AG04450 (cell line): ENCODE results near the gene HCFC2. TPM values are rescaled to one million over a fixed set of nuclear protein-coding genes. Genes with fewer than 3 reads are reported as not detected.

ENCODE experiments used
- CTCF ChIA-PET: fragments of 300-600, 350-600 bp; formaldehyde crosslinking; extraction: SDS; loops from one replicate; lab custom pipeline; 2022; ENCODE audit warnings: antibody characterized with exemption, inconsistent platforms; lab: Charles Lee
- POLR2A ChIA-PET: fragments of 350-600 bp; formaldehyde crosslinking; extraction: SDS; loops from one replicate; lab custom pipeline; 2021; ENCODE audit warnings: antibody characterized with exemption, inconsistent platforms; lab: Yijun Ruan, JAX
- DNase-seq: peaks from one replicate; pipeline ENCODE4 v3.0.0-alpha.2; 2011; ENCODE audit warnings: low read depth, low spot score
- H3K27ac ChIP-seq: one replicate; pipeline ENCODE4 v1.5.1; 2012; ENCODE audit warnings: low read depth, low read length, control low read depth
- H3K27me3 ChIP-seq: one replicate; pipeline ENCODE4 v1.6.0; 2012; ENCODE audit warnings: low read length; ENCODE audit not compliant: control insufficient read depth, insufficient read depth
- H3K4me3 ChIP-seq: 2 replicates; pipeline ENCODE4 v1.5.1; 2011; ENCODE audit warnings: mild to moderate bottlenecking, low read depth, low read length, control low read depth
- H3K9me3 ChIP-seq: 2 replicates; pipeline ENCODE4 v1.5.1; 2012; ENCODE audit warnings: low read length; ENCODE audit not compliant: control insufficient read depth, insufficient read depth
- CTCF ChIP-seq: IDR thresholded peaks from 2 replicates; pipeline ENCODE4 v1.5.1; 2011; ENCODE audit warnings: low read depth, low read length, control low read depth, inconsistent platforms
- polyA plus RNA-seq: library from polyadenylated mRNA; depleted of rRNA; stranded (reverse); fragments of >200 nt; gene quantifications from 2 replicates; pipeline ENCODE4 v1.2.3, GENCODE V29; 2011

The HCFC2 gene
- polyA plus RNA-seq, 1 experiment, result 31.4 TPM

- Histone ChIP-seq H3K4me3 (no peak overlapping the region), H3K9me3 (no peaks in the 10 kb centered on the region), H3K27me3 (no peaks in the 10 kb centered on the region), H3K27ac (no peak overlapping the region)
- DNase-seq, result no peak
- CTCF ChIA-PET, result no interaction called here
- TF ChIP-seq CTCF, result no peak
- POLR2A ChIA-PET, result no interaction called here
These were observed 20.2 kb upstream of the HCFC2 start for GRCh38 chr12:104044158-104044557.

- POLR2A ChIA-PET, result no interaction called here
- DNase-seq, result no peak
- no peak for TF ChIP-seq CTCF
- Histone ChIP-seq H3K27ac (no peak overlapping the region), H3K4me3 (no peak overlapping the region), H3K9me3 (no peaks in the 10 kb centered on the region), H3K27me3 (no peaks in the 10 kb centered on the region)
- CTCF ChIA-PET, result interaction anchor here (0.9 to 1.6 kb wide), 2 partner anchors 11 to 63 kb away, joined by 4 to 5 read pairs; no protein-coding TSS in a partner anchor
These were observed 18.0 kb upstream of the HCFC2 start for GRCh38 chr12:104046306-104046705.

- H3K27ac ChIP-seq, result peak overlapping the region; percentile 11
- no peak for TF ChIP-seq CTCF
- no peak for DNase-seq
- peak overlapping the region; percentile 67 for H3K4me3 ChIP-seq
- H3K27me3 ChIP-seq, result no peaks in the 10 kb centered on the region
- POLR2A ChIA-PET, result no interaction called here
- CTCF ChIA-PET, result no interaction called here
- no peaks in the 10 kb centered on the region for H3K9me3 ChIP-seq
These were observed 16.2 kb upstream of the HCFC2 start for GRCh38 chr12:104048162-104048561.

- Histone ChIP-seq H3K4me3 (peak overlapping the region; percentile 67), H3K27me3 (no peaks in the 10 kb centered on the region), H3K27ac (peak overlapping the region; percentile 11), H3K9me3 (no peaks in the 10 kb centered on the region)
- DNase-seq, result no peak
- no peak for TF ChIP-seq CTCF
- ChIA-PET CTCF (no interaction called here), POLR2A (interaction anchor here (0.6 to 1.5 kb wide), 2 partner anchors 83 to 289 kb away, joined by 3 to 5 read pairs; partner anchors contain the start of gene TDG)
These were observed 15.5 kb upstream of the HCFC2 start for GRCh38 chr12:104048811-104049210.

- H3K27ac ChIP-seq, result peak overlapping the region; percentile 90
- H3K27me3 ChIP-seq, result no peaks in the 10 kb centered on the region
- DNase-seq, result no peak
- H3K9me3 ChIP-seq, result no peaks in the 10 kb centered on the region
- TF ChIP-seq CTCF, result no peak
- ChIA-PET POLR2A (interaction anchor here (0.6 to 1.5 kb wide), 2 partner anchors 83 to 288 kb away, joined by 3 to 5 read pairs; partner anchors contain the start of gene TDG), CTCF (interaction anchor here (1.3 kb wide), 1 partner anchor 10 kb away, joined by 5 read pairs; no protein-coding TSS in a partner anchor)
- H3K4me3 ChIP-seq, result peak overlapping the region; percentile 67
These were observed 14.9 kb upstream of the HCFC2 start for GRCh38 chr12:104049278-104049902.
